WTC11 (cell line): Measurements from ENCODE around the gene SDHC. TPM values are rescaled to one million over a fixed set of nuclear protein-coding genes. Genes with fewer than 3 reads are reported as not detected.

ENCODE experiments used
- ATAC-seq: fragments of 200-7000 bp; cut with Tn5 transposase; 2 replicates; pipeline ENCODE4 v1.10.0; 2021; ENCODE audit warnings: mild to moderate bottlenecking, moderate library complexity
- CTCF ChIA-PET: fragments of 300-600 bp; sonication (Branson Sonifier 250); formaldehyde crosslinking; loops from one replicate; lab custom pipeline; 2021; ENCODE audit warnings: antibody characterized with exemption; lab: Charles Lee
- POLR2A ChIA-PET: fragments of 350-600 bp; sonication (Branson Sonifier 250); formaldehyde crosslinking; loops from one replicate; lab custom pipeline; 2021; ENCODE audit warnings: antibody characterized with exemption; lab: Charles Lee
- DNase-seq: peaks from one replicate; pipeline ENCODE4 v3.0.0; 2021; ENCODE audit warnings: low spot score
- H3K27ac Mint-ChIP-seq: 2 replicates; pipeline ENCODE4 v1.8.0; 2021; ENCODE audit warnings: mixed read lengths
- H3K27me3 Mint-ChIP-seq: 2 replicates; pipeline ENCODE4 v1.8.0; 2021; ENCODE audit warnings: low read depth, mild to moderate bottlenecking, moderate library complexity, mixed read lengths
- H3K36me3 Mint-ChIP-seq: 2 replicates; pipeline ENCODE4 v1.8.0; 2021; ENCODE audit warnings: mixed read lengths
- H3K4me1 Mint-ChIP-seq: 2 replicates; pipeline ENCODE4 v1.8.0; 2022; ENCODE audit warnings: mixed read lengths
- H3K4me3 Mint-ChIP-seq: 2 replicates; pipeline ENCODE4 v1.8.0; 2021; ENCODE audit warnings: mild to moderate bottlenecking, moderate library complexity, mixed read lengths
- H3K9me3 Mint-ChIP-seq: 2 replicates; pipeline ENCODE4 v1.8.0; 2021; ENCODE audit warnings: mixed read lengths
- AR ChIP-seq: fragments of 250-450 bp; sonication (Bioruptor Pico); IDR thresholded peaks from 2 replicates; pipeline ENCODE4 v1.9.0; 2021; ENCODE audit warnings: mild to moderate bottlenecking
- CDX4 ChIP-seq: fragments of 250-450 bp; sonication (Bioruptor Pico); IDR thresholded peaks from 2 replicates; pipeline ENCODE4 v1.9.0; 2021; ENCODE audit warnings: moderate library complexity, mild to moderate bottlenecking, inconsistent platforms, borderline replicate concordance
- CREM ChIP-seq: sonication (generic); formaldehyde crosslinking; IDR thresholded peaks from 2 replicates; pipeline ENCODE4 v1.8.1; 2022; ENCODE audit warnings: mild to moderate bottlenecking, missing genetic modification reagents, moderate library complexity
- E2F4 ChIP-seq: sonication (generic); formaldehyde crosslinking; IDR thresholded peaks from 2 replicates; pipeline ENCODE4 v1.8.1; 2022; ENCODE audit warnings: low read depth, mild to moderate bottlenecking, moderate library complexity, missing genetic modification reagents, borderline replicate concordance
- E2F5 ChIP-seq: sonication (generic); formaldehyde crosslinking; IDR thresholded peaks from 2 replicates; pipeline ENCODE4 v1.8.1; 2022; ENCODE audit warnings: mild to moderate bottlenecking, moderate library complexity, missing genetic modification reagents
- FOXK1 ChIP-seq: sonication (generic); formaldehyde crosslinking; IDR thresholded peaks from 2 replicates; pipeline ENCODE4 v1.8.0; 2022; ENCODE audit warnings: mild to moderate bottlenecking, moderate library complexity, missing genetic modification reagents
- GABPB1 ChIP-seq: sonication (generic); formaldehyde crosslinking; IDR thresholded peaks from 2 replicates; pipeline ENCODE4 v1.8.1; 2023; ENCODE audit warnings: mild to moderate bottlenecking, missing genetic modification reagents
- JAZF1 ChIP-seq: fragments of 250-450 bp; sonication (Bioruptor Pico); IDR thresholded peaks from 2 replicates; pipeline ENCODE4 v1.9.0; 2021; ENCODE audit warnings: moderate library complexity, mild to moderate bottlenecking, inconsistent platforms
- JUN ChIP-seq: sonication (generic); formaldehyde crosslinking; IDR thresholded peaks from 2 replicates; pipeline ENCODE4 v1.8.0; 2023; ENCODE audit warnings: mild to moderate bottlenecking, missing genetic modification reagents
- NFE2L1 ChIP-seq: sonication (generic); formaldehyde crosslinking; IDR thresholded peaks from 2 replicates; pipeline ENCODE4 v1.8.1; 2023; ENCODE audit warnings: missing genetic modification reagents
- OVOL2 ChIP-seq: fragments of 250-450 bp; sonication (Bioruptor Pico); IDR thresholded peaks from 2 replicates; pipeline ENCODE4 v1.9.0; 2021; ENCODE audit warnings: mild to moderate bottlenecking, borderline replicate concordance
- RORB ChIP-seq: fragments of 250-450 bp; sonication (Bioruptor Pico); IDR thresholded peaks from 2 replicates; pipeline ENCODE4 v1.9.0; 2021; ENCODE audit warnings: mild to moderate bottlenecking
- ZMAT4 ChIP-seq: fragments of 250-450 bp; sonication (Bioruptor Pico); IDR thresholded peaks from 2 replicates; pipeline ENCODE4 v1.9.0; 2021; ENCODE audit warnings: mild to moderate bottlenecking
- ZNF138 ChIP-seq: sonication (generic); formaldehyde crosslinking; conservative IDR thresholded peaks from 2 replicates; pipeline ENCODE4 v1.8.1; 2022; ENCODE audit warnings: mild to moderate bottlenecking, moderate library complexity, missing genetic modification reagents
- ZNF232 ChIP-seq: sonication (generic); formaldehyde crosslinking; IDR thresholded peaks from 2 replicates; pipeline ENCODE4 v1.8.0; 2022; ENCODE audit warnings: mild to moderate bottlenecking, missing genetic modification reagents
- ZNF263 ChIP-seq: sonication (generic); formaldehyde crosslinking; IDR thresholded peaks from 2 replicates; pipeline ENCODE4 v1.8.1; 2022; ENCODE audit warnings: low read depth, mild to moderate bottlenecking, moderate library complexity, missing genetic modification reagents
- ZNF281 ChIP-seq: sonication (generic); formaldehyde crosslinking; IDR thresholded peaks from 2 replicates; pipeline ENCODE4 v1.8.0; 2023; ENCODE audit warnings: mild to moderate bottlenecking, missing genetic modification reagents
- total RNA-seq: library from RNA; stranded (reverse); gene quantifications from 3 replicates; pipeline ENCODE4 v1.2.3, GENCODE V29; 2021
- TF ChIP-seq, protein P1 (sequence below): sonication (generic); formaldehyde crosslinking; IDR thresholded peaks from 2 replicates; pipeline ENCODE4 v1.8.1; 2023; ENCODE audit warnings: mild to moderate bottlenecking, moderate library complexity, missing genetic modification reagents

The SDHC gene
- total RNA-seq, 1 experiment from 2014 or later, result 193 TPM

- CTCF ChIA-PET, result interaction anchor here (0.6 to 3.6 kb wide), 5 partner anchors 14 to 183 kb away, joined by 3 to 17 read pairs (median 4); partner anchors contain the start of gene TOMM40L
- no peaks in the 10 kb centered on the region; the same call in 1 of the 2 replicates for H3K27me3 Mint-ChIP-seq
- ATAC-seq, result no peak
- no peak for DNase-seq
- peaks cover 3% of the 10 kb centered on the region; the same call in 1 of the 2 replicates for H3K9me3 Mint-ChIP-seq
- peaks cover 37% of the 10 kb centered on the region for H3K4me1 Mint-ChIP-seq
- peak overlapping the region; percentile 65; the same call in 1 of the 2 replicates for H3K27ac Mint-ChIP-seq
- H3K4me3 Mint-ChIP-seq, result peak overlapping the region; percentile 31; the same call in 1 of the 2 replicates
- peaks cover 3% of the 10 kb centered on the region; the same call in 1 of the 2 replicates for H3K36me3 Mint-ChIP-seq
- POLR2A ChIA-PET, result no interaction called here
- TF ChIP-seq ZNF281 (no peak), AR (no peak), ZMAT4 (CRISPR knock-in tag) (no peak), E2F5 (CRISPR knock-in tag) (no peak), NFE2L1 (CRISPR knock-in tag) (no peak), RORB (no peak), ZNF263 (CRISPR knock-in tag) (no peak), CREM (CRISPR knock-in tag) (no peak), CDX4 (CRISPR knock-in tag) (no peak), E2F4 (no peak), GABPB1 (no peak), OVOL2 (CRISPR knock-in tag) (no peak), ZNF138 (CRISPR knock-in tag) (no peak), JUN (no peak), FOXK1 (no peak), ZNF232 (CRISPR knock-in tag) (no peak), JAZF1 (CRISPR knock-in tag) (no peak)
- TF ChIP-seq, protein P1, sequence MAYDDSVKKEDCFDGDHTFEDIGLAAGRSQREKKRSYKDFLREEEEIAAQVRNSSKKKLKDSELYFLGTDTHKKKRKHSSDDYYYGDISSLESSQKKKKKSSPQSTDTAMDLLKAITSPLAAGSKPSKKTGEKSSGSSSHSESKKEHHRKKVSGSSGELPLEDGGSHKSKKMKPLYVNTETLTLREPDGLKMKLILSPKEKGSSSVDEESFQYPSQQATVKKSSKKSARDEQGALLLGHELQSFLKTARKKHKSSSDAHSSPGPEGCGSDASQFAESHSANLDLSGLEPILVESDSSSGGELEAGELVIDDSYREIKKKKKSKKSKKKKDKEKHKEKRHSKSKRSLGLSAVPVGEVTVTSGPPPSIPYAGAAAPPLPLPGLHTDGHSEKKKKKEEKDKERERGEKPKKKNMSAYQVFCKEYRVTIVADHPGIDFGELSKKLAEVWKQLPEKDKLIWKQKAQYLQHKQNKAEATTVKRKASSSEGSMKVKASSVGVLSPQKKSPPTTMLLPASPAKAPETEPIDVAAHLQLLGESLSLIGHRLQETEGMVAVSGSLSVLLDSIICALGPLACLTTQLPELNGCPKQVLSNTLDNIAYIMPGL (CRISPR knock-in tag), result no peak
Measured at GRCh38 chr1:161408429-161409052, 94.4 kb downstream of the SDHC start.
